NCI-H345 treated with DMSO at 0.1 percent for 48 hours (cell line): ENCODE results near the gene HERPUD1.
"Not testable (repeated sequence)": the region's sequence is repeated elsewhere in the genome, so short reads cannot be mapped to it uniquely, and the experiment has no call there.

ENCODE experiments used
- DNase-seq: peaks from one replicate; lab custom pipeline; 2025; ENCODE audit not compliant: unreplicated experiment; lab: John Stamatoyannopoulos, UW

Gene HERPUD1

GRCh38 chr16:56977823-56978430 is 46.0 kb downstream of the HERPUD1 start:
- no peak for DNase-seq

GRCh38 chr16:56980201-56980535 is 48.2 kb downstream of the HERPUD1 start:
- DNase-seq: no peak

- no peak for DNase-seq
Observed at GRCh38 chr16:56980792-56981724, 49.1 kb downstream of the HERPUD1 start.

GRCh38 chr16:56981729-56982271 is 49.9 kb downstream of the HERPUD1 start:
- no peak for DNase-seq

GRCh38 chr16:56982695-56983094 is 50.8 kb downstream of the HERPUD1 start:
- DNase-seq: no peak

- DNase-seq: no peak
Observed at GRCh38 chr16:56983211-56983751, 51.3 kb downstream of the HERPUD1 start.

GRCh38 chr16:56984639-56985038 is 52.7 kb downstream of the HERPUD1 start:
- no peak for DNase-seq

GRCh38 chr16:56985288-56985961 is 53.5 kb downstream of the HERPUD1 start:
- DNase-seq: no peak

GRCh38 chr16:56985962-56986360 is 54.0 kb downstream of the HERPUD1 start:
- no peak for DNase-seq

GRCh38 chr16:56986361-56986760 is 54.4 kb downstream of the HERPUD1 start:
- DNase-seq: no peak

- not testable (repeated sequence) for DNase-seq
Observed at GRCh38 chr16:56986908-56987307, 55.0 kb downstream of the HERPUD1 start.

- no peak for DNase-seq
Observed at GRCh38 chr16:56987692-56988091, 55.8 kb downstream of the HERPUD1 start.

- no peak for DNase-seq
Observed at GRCh38 chr16:56988161-56988947, 56.4 kb downstream of the HERPUD1 start.

GRCh38 chr16:56988948-56989945 is 57.3 kb downstream of the HERPUD1 start, which contains the start of gene NLRC5:
TSS of gene NLRC5 (plus strand) at chr16:56989557. CDS start at chr16:57020713, 31,156 bp downstream.
- DNase-seq: peak; percentile 21

GRCh38 chr16:56989988-56990387 is 58.0 kb downstream of the HERPUD1 start:
- no peak for DNase-seq

- no peak for DNase-seq
Observed at GRCh38 chr16:56990407-56991286, 58.7 kb downstream of the HERPUD1 start.

- DNase-seq: not testable (repeated sequence)
Observed at GRCh38 chr16:56992431-56992830, 60.5 kb downstream of the HERPUD1 start.

GRCh38 chr16:56993204-56993603 is 61.3 kb downstream of the HERPUD1 start:
- no peak for DNase-seq
